Neural progenitor cell (in vitro differentiated cells): ENCODE measurements around the gene TMEM63C. TPM values are rescaled to one million over a fixed set of nuclear protein-coding genes. Genes with fewer than 3 reads are reported as not detected.
"Not testable (repeated sequence)": the region's sequence is repeated elsewhere in the genome, so short reads cannot be mapped to it uniquely, and the experiment has no call there.

Experiments
- DNase-seq: peaks from one replicate; pipeline ENCODE4 v3.0.0-alpha.2; 2016; ENCODE audit warnings: low spot score
- H2AFZ ChIP-seq: fragments of 200-600 bp; sonication (generic); replicated peaks from 2 replicates; pipeline ENCODE4 v1.6.1; 2016; ENCODE audit warnings: antibody characterized with exemption
- H3F3A ChIP-seq: fragments of 200-600 bp; sonication (generic); 2 replicates; pipeline ENCODE4 v1.6.1; 2016; ENCODE audit warnings: antibody characterized with exemption, low read depth
- H3K27ac ChIP-seq: fragments of 200-600 bp; sonication (generic); 2 replicates; pipeline ENCODE4 v1.5.1; 2016; ENCODE audit warnings: mild to moderate bottlenecking
- H3K27me3 ChIP-seq: fragments of 200-600 bp; sonication (generic); 2 replicates; pipeline ENCODE4 v1.6.1; 2016; ENCODE audit warnings: mild to moderate bottlenecking, moderate library complexity
- H3K36me3 ChIP-seq: fragments of 200-600 bp; sonication (generic); 2 replicates; pipeline ENCODE4 v1.5.1; 2016
- H3K4me1 ChIP-seq: fragments of 200-600 bp; sonication (generic); 2 replicates; pipeline ENCODE4 v1.6.1; 2016; ENCODE audit warnings: mixed run types
- H3K4me2 ChIP-seq: fragments of 200-600 bp; sonication (generic); 2 replicates; pipeline ENCODE4 v1.6.1; 2016
- H3K4me3 ChIP-seq: fragments of 200-600 bp; sonication (generic); 2 replicates; pipeline ENCODE4 v1.5.1; 2016
- H3K79me2 ChIP-seq: fragments of 200-600 bp; sonication (generic); 2 replicates; pipeline ENCODE4 v1.6.1; 2016; ENCODE audit warnings: low read depth
- H3K9ac ChIP-seq: fragments of 200-600 bp; sonication (generic); 2 replicates; pipeline ENCODE4 v1.6.1; 2016
- H3K9me3 ChIP-seq: fragments of 200-600 bp; sonication (generic); 2 replicates; pipeline ENCODE4 v1.5.1; 2016; ENCODE audit warnings: low read depth
- H4K20me1 ChIP-seq: fragments of 200-600 bp; sonication (generic); 2 replicates; pipeline ENCODE4 v1.6.1; 2016; ENCODE audit warnings: low read depth
- H3K27ac Mint-ChIP-seq: 3 replicates; pipeline ENCODE4 v1.8.0; 2021; ENCODE audit warnings: mixed read lengths
- H3K27me3 Mint-ChIP-seq: 2 replicates; pipeline ENCODE4 v1.8.0; 2022; ENCODE audit warnings: low read depth, mild to moderate bottlenecking, inconsistent platforms, moderate library complexity, mixed read lengths; ENCODE audit not compliant: insufficient read depth
- H3K36me3 Mint-ChIP-seq: 3 replicates; pipeline ENCODE4 v1.8.0; 2021; ENCODE audit warnings: mixed read lengths
- H3K4me1 Mint-ChIP-seq: 3 replicates; pipeline ENCODE4 v1.8.0; 2021; ENCODE audit warnings: mixed read lengths
- H3K4me3 Mint-ChIP-seq: 3 replicates; pipeline ENCODE4 v1.8.0; 2021; ENCODE audit warnings: mild to moderate bottlenecking, moderate library complexity, mixed read lengths
- H3K9me3 Mint-ChIP-seq: 3 replicates; pipeline ENCODE4 v1.8.0; 2020; ENCODE audit warnings: mixed read lengths
- CTCF ChIP-seq: fragments of 200-600 bp; sonication (generic); IDR thresholded peaks from 2 replicates; pipeline ENCODE4 v1.5.1; 2017; ENCODE audit warnings: antibody characterized with exemption, mild to moderate bottlenecking
- EZH2 ChIP-seq: fragments of 200-600 bp; sonication (generic); IDR thresholded peaks from 2 replicates; pipeline ENCODE4 v1.6.1; 2017; ENCODE audit warnings: antibody characterized with exemption, mild to moderate bottlenecking, moderate library complexity
- EZH2phosphoT487 ChIP-seq: fragments of 200-600 bp; sonication (generic); IDR thresholded peaks from 2 replicates; pipeline ENCODE4 v1.6.1; 2017; ENCODE audit warnings: antibody characterized with exemption
- total RNA-seq: library from RNA; depleted of rRNA; stranded (reverse); fragments of >200 nt; gene quantifications from 2 replicates; pipeline ENCODE4 v1.2.3, GENCODE V29; 2015; ENCODE audit warnings: low replicate concordance

Gene TMEM63C
- total RNA-seq, 1 donor from 2014 or later = 1.5 TPM

GRCh38 chr14:77278461-77279230 is 97.0 kb downstream of the TMEM63C start:
- no peak overlapping the region for H3K4me3 Mint-ChIP-seq
- no peak overlapping the region for H3K27ac Mint-ChIP-seq
- Histone ChIP-seq H3K36me3 (no peaks in the 10 kb centered on the region), H3F3A (peaks cover 11% of the 10 kb centered on the region), H3K4me3 (no peak overlapping the region), H3K27ac (no peak overlapping the region), H4K20me1 (peaks cover 16% of the 10 kb centered on the region), H3K27me3 (peaks cover 4% of the 10 kb centered on the region), H3K4me2 (no peak overlapping the region), H3K9ac (no peak overlapping the region), H2AFZ (no peak overlapping the region), H3K9me3 (no peaks in the 10 kb centered on the region), H3K4me1 (peaks cover 6% of the 10 kb centered on the region), H3K79me2 (no peaks in the 10 kb centered on the region)
- TF ChIP-seq CTCF (peak; percentile 12), EZH2phosphoT487 (no peak)
- no peak for DNase-seq
- H3K27me3 Mint-ChIP-seq = peaks cover 6% of the 10 kb centered on the region
- peaks cover 15% of the 10 kb centered on the region for H3K36me3 Mint-ChIP-seq
- H3K4me1 Mint-ChIP-seq = peaks cover 42% of the 10 kb centered on the region
- peaks cover 4% of the 10 kb centered on the region for H3K9me3 Mint-ChIP-seq

- Histone ChIP-seq H3K27ac (no peak overlapping the region), H3K27me3 (no peaks in the 10 kb centered on the region), H3K36me3 (no peaks in the 10 kb centered on the region), H2AFZ (no peak overlapping the region), H3K79me2 (no peaks in the 10 kb centered on the region), H3K9me3 (no peaks in the 10 kb centered on the region), H4K20me1 (peaks cover 16% of the 10 kb centered on the region), H3K4me1 (peaks cover 6% of the 10 kb centered on the region), H3K4me2 (no peak overlapping the region), H3K4me3 (no peak overlapping the region), H3K9ac (no peak overlapping the region), H3F3A (peaks cover 11% of the 10 kb centered on the region)
- Mint-ChIP-seq H3K4me3 (no peak overlapping the region), H3K4me1 (peaks cover 37% of the 10 kb centered on the region), H3K27me3 (peaks cover 4% of the 10 kb centered on the region), H3K27ac (no peak overlapping the region), H3K9me3 (no peaks in the 10 kb centered on the region), H3K36me3 (peaks cover 21% of the 10 kb centered on the region)
- DNase-seq = no peak
- no peak for TF ChIP-seq EZH2
- no peak for TF ChIP-seq CTCF
- TF ChIP-seq EZH2phosphoT487 = no peak
Observed at GRCh38 chr14:77279719-77280118, 98.1 kb downstream of the TMEM63C start.

- H3K27me3 Mint-ChIP-seq, H3K27ac ChIP-seq, H3K79me2 ChIP-seq, H4K20me1 ChIP-seq, H3K9ac ChIP-seq, H3F3A ChIP-seq, H3K27me3 ChIP-seq, H3K4me2 ChIP-seq, H3K9me3 Mint-ChIP-seq, H3K4me3 Mint-ChIP-seq, H2AFZ ChIP-seq, H3K9me3 ChIP-seq, H3K4me3 ChIP-seq, H3K36me3 ChIP-seq, DNase-seq, H3K27ac Mint-ChIP-seq, H3K4me1 ChIP-seq: not testable (repeated sequence)
- Mint-ChIP-seq H3K4me1 (peaks cover 26% of the 10 kb centered on the region), H3K36me3 (peaks cover 29% of the 10 kb centered on the region)
Observed at GRCh38 chr14:77280921-77281320, 99.3 kb downstream of the TMEM63C start.

- no peak for DNase-seq
- no peaks in the 10 kb centered on the region for H4K20me1 ChIP-seq
- TF ChIP-seq CTCF = no peak
- no peak for TF ChIP-seq EZH2phosphoT487
- no peak for TF ChIP-seq EZH2
- H3F3A ChIP-seq = no peaks in the 10 kb centered on the region
- H3K27me3 Mint-ChIP-seq = peaks cover 2% of the 10 kb centered on the region
- no peak overlapping the region for H3K4me3 Mint-ChIP-seq
- H3K36me3 ChIP-seq = no peaks in the 10 kb centered on the region
- H3K4me1 ChIP-seq = no peaks in the 10 kb centered on the region
- peaks cover 34% of the 10 kb centered on the region for H3K36me3 Mint-ChIP-seq
- H3K4me1 Mint-ChIP-seq = peaks cover 21% of the 10 kb centered on the region
- no peak overlapping the region for H3K4me2 ChIP-seq
- H3K27ac Mint-ChIP-seq = peak overlapping the region; percentile 61
- no peak overlapping the region for H3K9ac ChIP-seq
- no peak overlapping the region for H3K27ac ChIP-seq
- H3K9me3 ChIP-seq = no peaks in the 10 kb centered on the region
- no peak overlapping the region for H3K4me3 ChIP-seq
- H3K9me3 Mint-ChIP-seq = no peaks in the 10 kb centered on the region
- H3K79me2 ChIP-seq = no peaks in the 10 kb centered on the region
- no peaks in the 10 kb centered on the region for H3K27me3 ChIP-seq
- H2AFZ ChIP-seq = no peak overlapping the region
Observed at GRCh38 chr14:77281852-77282410, 100.3 kb downstream of the TMEM63C start.
